HG02798 (cell line): Measurements from ENCODE around the gene CAPN13.

ENCODE experiments used
- ATAC-seq: cut with Tn5 transposase; IDR thresholded peaks from one replicate; pipeline ENCODE4 v1.9.1; 2021; ENCODE audit warnings: mild to moderate bottlenecking; ENCODE audit not compliant: unreplicated experiment, poor library complexity

The CAPN13 gene

DNA sequence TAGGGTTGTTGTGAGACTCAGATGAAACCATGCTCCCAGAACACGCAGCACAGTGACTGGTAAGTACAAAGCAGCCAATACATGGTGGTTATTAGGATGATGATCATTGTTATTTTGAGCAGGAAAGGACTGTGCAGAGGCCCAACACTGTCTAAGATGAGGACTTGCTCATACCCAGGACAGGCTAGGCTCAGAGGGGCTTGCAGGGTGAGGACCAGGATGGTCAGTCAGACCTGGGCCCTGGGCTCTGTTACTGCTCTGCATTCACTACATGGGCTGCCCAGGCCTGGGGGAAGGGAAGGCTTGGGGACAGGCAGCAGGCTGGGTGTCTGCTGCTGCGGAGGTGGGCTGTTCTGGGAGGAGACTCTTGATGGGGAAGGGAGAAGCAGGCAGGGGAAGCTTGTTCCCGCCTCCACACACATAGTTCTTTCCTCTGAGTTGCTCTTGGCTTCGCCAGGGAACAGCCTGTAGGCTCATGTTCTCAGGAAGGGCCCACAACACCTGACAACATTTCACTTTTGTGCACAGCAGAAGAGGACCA is 17.5 kb downstream of the CAPN13 start:
- ATAC-seq, result no peak

DNA sequence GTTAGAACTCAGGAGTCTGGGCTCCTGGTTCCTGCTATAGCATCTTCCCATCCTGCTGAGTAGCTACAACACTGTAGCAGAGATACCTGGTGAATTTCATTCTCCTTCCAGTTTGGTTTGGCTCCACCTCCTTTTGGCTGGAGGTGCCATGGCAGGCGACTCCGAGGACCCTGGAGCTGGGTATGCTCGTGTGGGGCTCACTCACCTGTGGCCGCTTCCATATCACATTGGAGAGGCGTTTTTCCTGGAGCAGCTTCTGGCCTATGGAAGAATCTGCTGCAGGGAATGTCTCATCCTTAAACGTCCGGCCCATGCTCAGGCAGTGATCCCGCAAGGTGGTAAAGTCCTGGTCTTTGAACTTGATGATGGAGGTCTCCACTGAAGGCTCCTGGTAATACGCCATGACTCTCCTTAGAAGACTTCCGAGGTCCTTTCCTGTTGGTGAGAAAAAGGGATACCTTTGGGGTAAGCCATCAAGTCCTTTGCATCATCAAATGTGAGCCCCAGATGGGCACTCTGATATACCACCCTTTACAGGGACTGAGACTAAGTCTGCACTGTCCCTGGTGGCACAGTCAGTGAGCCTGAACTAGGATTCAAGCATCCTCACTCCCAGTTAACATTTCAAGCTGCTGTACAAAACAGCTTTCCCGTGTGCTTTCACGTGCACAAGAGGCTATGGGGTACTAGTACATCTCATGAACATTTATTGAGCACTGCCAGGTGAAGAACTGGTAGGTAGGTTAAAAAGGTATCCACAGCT is 20.1 kb downstream of the CAPN13 start:
- ATAC-seq, result no peak

DNA sequence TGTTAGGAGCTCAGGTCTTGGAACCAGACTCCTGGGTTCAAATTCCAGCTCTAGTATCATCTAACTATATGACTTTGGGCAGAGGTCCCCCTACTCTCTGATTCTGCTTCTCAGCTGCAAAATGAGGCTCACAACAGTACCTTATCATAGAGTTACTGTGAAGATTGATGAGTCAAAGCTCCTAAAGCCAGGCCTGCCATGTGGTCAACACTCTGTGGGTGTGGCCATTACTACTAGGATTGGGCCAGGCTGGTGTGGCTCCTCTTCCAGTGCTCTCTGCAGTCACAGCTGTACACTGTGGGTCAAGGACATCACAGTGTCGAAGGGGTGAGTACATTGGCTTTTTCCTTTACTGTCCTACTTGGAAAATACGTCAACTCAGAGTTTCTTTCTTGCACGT is 22.6 kb downstream of the CAPN13 start:
- ATAC-seq, result no peak

DNA sequence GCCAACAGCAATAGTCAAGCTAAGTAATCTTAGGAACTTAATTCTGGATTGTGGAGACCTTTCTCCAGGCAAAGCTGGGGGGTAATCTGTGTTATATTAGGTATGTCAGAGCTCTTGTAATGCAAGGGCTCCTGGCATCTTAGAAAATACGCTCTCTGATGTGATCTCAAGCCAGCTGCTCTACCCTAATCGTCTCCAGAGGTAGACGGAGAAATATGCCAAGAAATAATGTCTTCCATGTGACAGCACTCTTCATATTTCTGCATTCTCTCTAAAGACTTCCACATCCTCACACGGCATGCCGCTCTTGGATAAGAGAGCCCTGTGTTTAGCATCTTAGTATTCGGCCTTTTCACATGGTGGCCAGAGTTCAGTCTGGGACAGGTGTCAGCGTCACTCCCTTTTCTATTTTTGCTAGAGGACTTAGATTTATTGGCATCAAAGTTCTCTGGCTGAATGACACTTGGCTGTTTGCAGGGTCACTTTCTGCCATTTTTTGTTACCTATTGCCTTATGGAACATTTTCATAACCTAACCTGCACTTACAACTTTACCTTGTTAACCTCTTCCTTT is 25.2 kb downstream of the CAPN13 start:
- no peak for ATAC-seq

DNA sequence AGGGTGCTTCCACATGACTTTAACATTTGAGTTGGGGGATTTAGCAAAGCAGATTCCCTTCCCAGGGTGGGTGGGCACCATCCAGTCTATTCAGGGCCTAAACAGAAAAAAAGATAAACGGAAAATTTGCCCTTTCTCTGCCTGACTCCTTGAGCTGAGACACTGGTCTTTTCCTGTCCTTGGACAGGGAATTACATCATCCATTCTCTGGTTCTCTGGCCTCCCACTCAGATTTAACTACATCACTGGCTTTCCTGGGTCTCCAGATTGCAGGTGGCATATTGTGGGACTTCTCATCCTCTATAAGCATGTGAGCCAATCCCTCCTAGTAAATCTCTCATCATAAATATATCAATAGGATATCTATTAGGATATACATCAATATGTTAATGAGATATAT is 25.8 kb downstream of the CAPN13 start:
- no peak for ATAC-seq

DNA sequence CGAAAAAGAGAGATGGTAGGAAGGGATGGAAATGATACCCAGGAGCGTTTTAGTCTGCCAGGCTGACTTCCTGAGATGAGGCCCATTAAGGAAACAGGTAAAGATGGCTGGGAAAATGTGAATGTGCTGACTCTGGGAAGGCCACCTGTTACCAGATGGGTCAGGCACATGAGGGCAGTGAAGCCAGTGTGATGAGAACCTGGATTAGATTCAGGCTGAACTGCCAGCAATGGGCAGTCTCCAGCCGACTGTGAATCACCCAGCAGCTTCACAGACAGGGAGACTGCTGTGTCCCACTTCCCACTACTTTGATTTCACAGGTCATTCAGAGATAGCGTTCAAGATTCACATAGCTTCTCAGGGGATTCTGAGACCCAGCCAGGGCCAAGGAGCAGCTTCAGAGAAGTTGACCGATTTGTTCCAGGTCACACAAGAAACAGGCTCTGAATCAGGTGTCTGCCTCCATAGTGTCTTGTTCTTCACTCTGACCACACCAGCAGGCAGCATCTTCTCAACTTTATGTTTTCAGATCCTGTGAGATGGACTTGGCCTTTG is 26.4 kb downstream of the CAPN13 start:
- ATAC-seq, result no peak

DNA sequence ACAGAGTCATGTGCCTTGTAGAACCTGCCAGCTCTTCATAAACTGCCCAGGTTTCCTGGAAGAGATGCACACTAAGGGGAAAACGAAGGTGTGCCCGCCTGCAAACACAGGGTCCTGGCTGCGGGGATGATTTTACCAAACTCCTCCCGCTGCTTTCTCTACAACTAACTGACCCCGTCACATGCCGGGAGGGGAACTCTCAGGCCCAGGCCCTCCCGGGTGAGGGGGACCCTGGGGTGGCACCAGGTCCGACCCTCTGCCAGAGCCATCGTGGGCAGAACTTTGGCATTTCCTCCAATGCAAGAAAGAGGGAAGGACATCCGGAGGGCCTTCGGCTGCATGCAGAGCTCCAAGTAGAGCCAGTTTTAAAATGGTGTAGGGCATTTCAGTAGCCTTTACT is 28.6 kb downstream of the CAPN13 start:
- no peak for ATAC-seq

DNA sequence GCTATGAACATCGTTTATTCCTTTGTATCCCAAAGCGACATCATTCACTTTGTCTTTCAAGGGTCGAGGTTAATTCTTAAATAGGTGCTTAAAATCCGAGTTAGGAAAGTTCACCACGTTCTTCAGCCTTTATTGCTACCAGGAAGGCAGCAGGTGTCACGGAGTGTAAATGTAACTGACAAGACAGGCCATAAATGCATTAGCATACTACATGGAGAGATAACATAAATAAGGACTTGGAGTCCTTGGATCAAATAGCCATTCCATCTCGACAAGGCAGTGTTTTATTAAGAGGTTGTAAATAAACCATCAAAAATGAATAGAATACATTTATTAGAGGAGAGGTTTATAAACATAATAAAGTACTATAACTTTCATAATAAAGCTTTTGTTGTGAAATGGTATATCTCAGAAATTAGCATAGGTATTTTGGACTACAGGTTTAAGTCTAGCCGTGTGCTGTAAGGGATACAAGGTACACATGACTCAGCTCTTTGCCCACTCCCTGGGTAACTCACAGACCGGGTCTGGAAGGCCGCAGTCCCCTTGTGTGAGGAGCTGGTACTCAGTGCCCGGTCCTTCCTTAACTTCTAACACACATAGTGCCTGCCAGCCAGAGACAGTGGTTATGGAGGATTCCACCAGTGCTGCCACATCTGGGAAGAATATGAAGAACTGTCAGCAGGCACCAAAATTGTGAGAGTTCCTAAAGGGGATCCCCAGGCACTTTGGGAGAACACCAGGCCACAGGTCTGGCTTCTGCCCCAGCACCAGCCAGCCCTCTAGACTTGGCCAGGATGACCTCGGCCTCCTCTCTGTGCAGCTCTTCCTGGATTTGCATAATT is 29.4 kb downstream of the CAPN13 start:
- no peak for ATAC-seq

DNA sequence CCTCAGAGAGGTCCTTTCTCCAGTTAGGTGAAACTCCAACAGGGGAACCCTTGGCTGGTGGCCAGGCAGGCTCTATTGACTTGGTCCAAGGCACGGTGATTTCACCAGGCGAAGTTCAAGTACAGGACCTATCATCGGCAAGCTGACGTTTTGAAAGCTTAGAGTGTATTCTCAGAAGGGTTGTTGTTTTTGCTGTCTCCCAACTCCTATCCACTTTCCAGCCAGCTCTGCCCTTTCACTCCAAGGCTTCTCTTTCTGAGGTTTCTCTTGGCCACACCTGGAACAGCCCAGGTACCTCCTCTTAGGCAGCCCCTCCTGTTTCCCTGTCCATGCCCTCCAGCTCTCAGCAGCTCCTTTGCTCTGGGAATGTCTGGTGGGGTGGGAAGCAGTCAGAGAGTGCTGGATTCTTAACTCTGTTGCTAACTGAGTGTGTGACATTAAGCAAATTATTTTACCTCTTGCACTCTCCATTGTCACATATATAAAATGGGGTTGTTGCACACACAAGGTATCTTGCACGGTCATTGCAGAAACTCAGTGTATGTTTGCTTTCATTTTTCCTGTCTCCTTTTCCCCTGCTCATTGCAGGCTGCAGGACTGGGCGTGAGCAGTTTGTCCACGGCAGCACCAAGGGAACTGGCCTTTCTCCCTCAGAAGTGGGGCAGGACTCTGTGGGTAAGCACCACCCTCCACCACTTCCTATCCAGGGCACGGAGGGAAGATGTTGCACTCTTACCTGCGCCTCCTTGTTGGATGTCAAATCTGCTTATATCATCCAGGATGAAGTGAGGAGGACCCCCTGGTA is 30.2 kb downstream of the CAPN13 start:
- no peak for ATAC-seq

DNA sequence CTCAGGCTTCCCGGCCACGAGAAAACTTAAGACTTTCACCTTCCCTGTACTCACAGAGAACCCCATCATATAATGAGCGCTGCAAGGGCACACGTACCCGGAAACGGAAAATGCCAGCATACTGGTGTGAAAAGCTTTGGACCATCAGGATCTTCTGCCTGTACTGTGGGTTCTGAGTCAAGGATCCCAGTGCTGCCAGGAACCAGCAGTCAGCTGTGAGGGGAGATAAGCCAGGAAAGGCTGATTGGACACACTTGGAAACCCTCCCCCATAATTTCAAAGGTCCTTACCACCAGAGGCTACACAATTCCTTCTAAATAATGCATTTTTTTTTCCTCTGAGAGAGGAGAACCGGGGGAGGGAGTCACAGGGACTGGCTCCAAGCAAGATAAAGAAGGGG is 31.4 kb downstream of the CAPN13 start:
- no peak for ATAC-seq

DNA sequence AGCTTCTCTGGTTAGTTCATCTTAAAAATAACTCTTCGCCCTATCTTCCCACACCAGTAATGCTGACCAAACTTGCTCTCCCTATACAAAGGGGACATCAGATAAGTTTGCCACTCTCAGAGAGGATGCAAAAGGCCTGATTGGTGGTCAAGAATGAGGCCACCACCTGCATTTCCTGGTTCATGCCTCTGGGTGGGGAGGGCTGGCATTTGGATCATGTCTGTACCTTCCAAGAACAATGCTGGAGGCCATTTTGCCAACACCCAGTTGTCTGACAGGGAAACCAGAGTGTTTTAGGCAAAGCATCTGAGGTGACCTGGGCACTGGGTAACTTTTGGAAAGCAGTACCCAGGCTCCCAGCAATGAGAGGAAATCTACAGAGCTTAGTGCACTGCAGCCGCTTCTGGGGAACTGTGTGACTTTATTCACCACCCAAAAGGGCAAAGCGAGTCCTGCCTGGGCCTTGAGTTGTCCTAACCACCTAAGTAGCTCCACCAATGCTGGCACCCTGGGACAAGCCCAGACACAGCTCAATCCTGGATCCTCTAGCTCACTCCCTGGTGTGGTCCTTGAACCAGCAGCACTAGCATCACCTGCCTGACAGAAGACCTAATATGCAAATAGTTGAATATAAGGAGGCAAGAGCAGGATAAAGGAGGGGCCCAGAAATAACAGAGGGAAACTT is 35.1 kb downstream of the CAPN13 start:
- no peak for ATAC-seq

DNA sequence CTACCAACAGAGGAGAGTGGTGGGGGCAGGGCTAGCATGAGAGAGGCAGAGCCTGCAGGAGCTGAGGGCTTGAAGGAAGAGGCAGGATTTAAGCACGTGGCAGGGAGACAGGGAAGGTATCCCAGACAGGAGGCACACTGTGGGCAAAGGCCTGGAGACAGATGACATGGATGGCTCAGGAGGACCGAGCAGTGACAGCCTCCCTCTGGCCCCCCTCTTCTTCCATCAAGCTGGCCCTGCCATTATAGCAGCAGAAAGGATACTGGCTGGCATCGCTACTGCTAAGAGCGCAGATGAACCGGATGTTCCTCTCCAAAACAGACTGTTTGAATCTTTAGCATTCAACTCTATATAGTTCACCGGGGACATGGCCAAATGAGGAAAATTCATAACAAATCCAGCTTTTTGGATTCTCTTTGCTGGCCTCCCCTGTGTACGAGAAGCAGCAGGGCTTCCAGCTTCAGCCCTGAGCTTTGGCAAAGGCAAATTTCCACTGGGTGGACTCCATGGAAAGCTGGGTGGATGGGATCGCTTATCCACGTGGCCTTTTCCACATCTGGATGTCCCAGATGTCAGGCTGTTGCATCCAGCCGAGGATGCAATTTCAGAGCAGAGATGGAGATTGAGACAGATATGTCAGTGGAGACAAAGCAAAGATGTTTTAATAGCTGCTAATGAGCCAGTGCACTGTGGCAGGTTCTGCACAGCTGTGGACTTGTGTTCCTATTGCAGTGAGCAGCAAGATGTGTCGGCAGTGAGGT is 36.2 kb downstream of the CAPN13 start:
- no peak for ATAC-seq

DNA sequence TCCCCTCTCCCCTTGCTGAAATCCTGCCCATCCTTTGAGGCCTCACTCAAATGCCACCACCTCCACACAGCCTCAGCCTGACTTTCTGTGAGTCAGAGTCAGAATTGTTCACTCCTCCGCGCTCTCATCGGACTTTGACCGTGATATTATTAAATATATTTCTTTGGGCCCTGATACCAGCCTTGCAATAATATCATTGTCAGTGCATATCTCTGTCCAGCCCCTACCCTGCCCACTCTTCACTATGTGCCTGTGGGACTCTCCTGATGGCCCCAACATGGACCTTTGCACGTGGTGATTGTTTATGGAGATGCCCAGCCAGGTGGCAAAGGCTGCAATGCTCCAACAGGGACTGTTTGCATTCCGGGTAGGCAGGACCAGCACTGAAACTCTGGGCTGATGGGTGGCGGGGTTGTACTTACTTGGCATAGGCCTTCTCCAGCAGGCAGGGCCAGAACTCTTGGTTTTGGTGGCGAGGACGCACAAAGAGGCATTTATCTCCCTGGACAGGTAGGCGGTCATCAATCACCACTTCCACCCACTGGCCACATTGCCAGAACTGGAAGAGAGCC is 37.3 kb downstream of the CAPN13 start:
- ATAC-seq, result no peak

DNA sequence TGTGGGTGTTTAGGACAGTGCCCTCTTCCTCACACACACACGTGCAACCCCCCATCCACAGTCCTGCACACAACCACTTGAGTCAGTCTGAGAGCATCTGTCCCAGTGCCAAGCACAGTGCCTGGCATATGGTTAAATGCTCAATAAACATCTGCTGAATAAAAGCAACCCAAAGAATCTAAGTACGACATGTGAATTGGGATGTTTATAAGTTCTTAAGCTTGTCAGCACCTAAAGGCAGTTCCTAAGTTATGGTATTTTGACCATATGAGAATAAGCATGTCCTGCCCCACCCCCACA is 37.8 kb downstream of the CAPN13 start:
- no peak for ATAC-seq

DNA sequence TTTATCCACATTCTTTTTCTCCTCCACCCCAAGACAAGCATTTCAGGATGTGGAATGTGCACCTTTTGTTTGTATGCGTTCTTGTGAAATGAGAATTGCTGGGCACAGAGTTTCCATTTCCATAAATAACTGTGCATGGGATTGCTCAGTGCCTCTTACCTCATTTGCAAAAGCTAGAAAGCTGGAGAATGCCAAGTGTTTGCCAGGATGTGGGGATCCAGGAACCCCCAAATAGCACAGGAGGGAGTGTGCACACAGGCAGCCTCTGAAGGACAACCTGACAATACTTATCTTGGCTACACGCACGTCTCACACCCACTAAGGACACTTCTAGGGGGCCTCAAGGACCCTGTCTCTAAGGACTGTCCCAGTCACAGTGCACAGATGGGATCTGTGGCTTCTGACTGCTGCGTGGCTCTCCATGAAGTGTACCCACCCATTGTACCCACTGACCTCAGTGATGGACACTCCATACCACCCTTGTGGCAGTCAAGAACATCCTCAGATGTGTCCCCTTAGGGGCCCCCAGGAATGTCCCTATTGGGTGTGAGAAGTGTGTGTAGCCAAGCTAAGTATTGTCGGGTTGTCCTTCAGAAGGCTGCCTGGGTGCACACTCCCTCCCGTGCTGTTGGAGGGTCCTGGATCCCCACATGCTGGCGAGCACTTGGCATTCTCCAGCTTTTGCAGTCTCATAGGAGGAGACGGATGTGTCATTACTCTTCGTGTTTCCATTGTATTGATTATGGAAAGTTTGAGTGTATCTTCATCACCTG is 38.4 kb downstream of the CAPN13 start:
- no peak for ATAC-seq

DNA sequence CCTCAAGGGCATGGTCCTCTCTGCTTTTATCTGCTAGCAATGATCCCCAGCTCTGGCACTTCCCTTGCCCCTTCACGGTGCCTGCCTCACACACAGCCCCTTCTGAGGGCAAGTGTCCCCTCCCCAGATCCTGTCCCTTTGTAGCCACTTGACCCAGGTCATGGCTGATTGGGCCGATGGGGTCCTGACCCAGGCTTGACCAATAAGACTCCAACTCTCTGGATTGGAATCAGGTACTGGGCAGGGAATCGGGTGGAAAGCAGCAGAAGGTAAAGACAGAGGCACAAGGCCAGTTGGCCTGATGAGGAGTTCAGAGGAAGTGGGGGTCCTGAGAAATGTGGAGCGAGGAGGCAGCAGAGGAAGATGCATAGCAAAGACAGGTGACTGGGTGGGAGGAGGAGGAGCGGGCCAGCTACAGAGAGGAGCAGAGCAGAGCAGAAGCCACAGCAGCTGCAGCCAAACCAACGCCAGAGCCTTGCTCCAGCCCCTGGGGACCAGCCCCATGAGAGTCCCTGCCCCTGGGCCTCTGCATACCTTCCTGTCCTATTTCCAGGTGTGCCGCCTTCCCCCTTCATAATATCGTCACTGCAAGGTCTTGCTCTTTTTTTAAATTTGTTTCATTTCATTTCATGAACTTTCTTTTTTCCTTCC is 39.1 kb downstream of the CAPN13 start:
- no peak for ATAC-seq

DNA sequence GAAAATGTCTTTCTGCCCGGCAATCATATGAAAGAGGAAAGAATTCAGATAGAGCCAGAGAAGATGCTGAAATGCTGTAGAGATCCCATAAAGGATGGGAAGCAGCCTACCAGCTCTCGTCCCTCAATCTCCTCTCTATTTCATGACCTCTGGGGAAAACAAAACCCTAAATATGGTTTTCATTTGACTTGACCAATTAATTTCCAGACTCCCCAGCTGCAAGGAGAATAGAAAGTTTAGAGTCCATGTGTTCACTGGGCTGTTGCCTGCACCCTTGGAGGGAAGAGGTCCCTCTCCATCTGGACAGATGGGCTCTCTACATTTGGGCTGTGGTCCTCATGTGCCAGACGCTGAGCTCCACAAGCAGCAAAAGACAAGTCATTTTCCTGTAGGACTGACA is 40.6 kb downstream of the CAPN13 start:
- ATAC-seq, result no peak
